GM23338 (cell line): ENCODE data around the gene DNLZ. TPM values are rescaled to one million over a fixed set of nuclear protein-coding genes. Genes with fewer than 3 reads are reported as not detected.

Source experiments
- ATAC-seq: fragments of 200-7000 bp; cut with Tn5 transposase; 3 replicates; pipeline ENCODE4 v1.9.1; 2020
- DNase-seq: peaks from one replicate; pipeline ENCODE4 v3.0.0-alpha.2; 2015; ENCODE audit warnings: low spot score
- H2AFZ ChIP-seq: fragments of 200-600 bp; sonication (generic); 2 replicates; pipeline ENCODE4 v1.8.0; 2016; ENCODE audit warnings: antibody characterized with exemption, mild to moderate bottlenecking, moderate library complexity
- H3F3A ChIP-seq: fragments of 200-600 bp; sonication (generic); replicated peaks from 2 replicates; pipeline ENCODE4 v1.8.0; 2017; ENCODE audit warnings: antibody characterized with exemption, mixed run types, low read depth
- H3K27ac ChIP-seq: fragments of 200-600 bp; sonication (generic); 2 replicates; pipeline ENCODE4 v1.6.1; 2016; ENCODE audit warnings: low read depth
- H3K27me3 ChIP-seq: fragments of 200-600 bp; sonication (generic); 2 replicates; pipeline ENCODE4 v1.8.0; 2016; ENCODE audit warnings: mild to moderate bottlenecking, mixed run types, moderate library complexity; ENCODE audit not compliant: insufficient read depth
- H3K36me3 ChIP-seq: fragments of 200-600 bp; sonication (generic); 2 replicates; pipeline ENCODE4 v1.8.0; 2016; ENCODE audit warnings: mild to moderate bottlenecking; ENCODE audit not compliant: insufficient read depth
- H3K4me1 ChIP-seq: fragments of 200-600 bp; sonication (generic); 2 replicates; pipeline ENCODE4 v1.8.0; 2016; ENCODE audit warnings: mild to moderate bottlenecking, moderate library complexity; ENCODE audit not compliant: insufficient read depth
- H3K4me2 ChIP-seq: fragments of 200-600 bp; sonication (generic); 2 replicates; pipeline ENCODE4 v1.7.1; 2017; ENCODE audit warnings: mixed run types
- H3K4me3 ChIP-seq: fragments of 200-600 bp; sonication (generic); 2 replicates; pipeline ENCODE4 v1.6.1; 2016; ENCODE audit warnings: mixed run types
- H3K79me2 ChIP-seq: fragments of 200-600 bp; sonication (generic); replicated peaks from 2 replicates; pipeline ENCODE4 v1.8.0; 2017; ENCODE audit warnings: mild to moderate bottlenecking; ENCODE audit not compliant: insufficient read depth
- H3K9me2 ChIP-seq: fragments of 200-600 bp; sonication (generic); 2 replicates; pipeline ENCODE4 v1.8.0; 2017; ENCODE audit not compliant: insufficient read depth
- H4K20me1 ChIP-seq: fragments of 200-600 bp; sonication (generic); replicated peaks from 2 replicates; pipeline ENCODE4 v1.8.0; 2017; ENCODE audit warnings: mild to moderate bottlenecking; ENCODE audit not compliant: insufficient read depth
- H3K27ac Mint-ChIP-seq: 2 replicates; pipeline ENCODE4 v1.8.0; 2020; ENCODE audit warnings: inconsistent platforms, mild to moderate bottlenecking, moderate library complexity, mixed read lengths
- H3K27me3 Mint-ChIP-seq: 3 replicates; pipeline ENCODE4 v1.8.0; 2022; ENCODE audit warnings: low read depth, mild to moderate bottlenecking, moderate library complexity, mixed read lengths, inconsistent platforms; ENCODE audit not compliant: insufficient read depth, poor library complexity
- H3K36me3 Mint-ChIP-seq: 3 replicates; pipeline ENCODE4 v1.8.0; 2021; ENCODE audit warnings: low read depth, mild to moderate bottlenecking, inconsistent platforms, moderate library complexity, mixed read lengths
- H3K4me1 Mint-ChIP-seq: 3 replicates; pipeline ENCODE4 v1.8.0; 2020; ENCODE audit warnings: mild to moderate bottlenecking, inconsistent platforms, mixed read lengths
- H3K4me3 Mint-ChIP-seq: 3 replicates; pipeline ENCODE4 v1.8.0; 2021; ENCODE audit warnings: moderate library complexity, mild to moderate bottlenecking, inconsistent platforms, mixed read lengths
- H3K9me3 Mint-ChIP-seq: 3 replicates; pipeline ENCODE4 v1.8.0; 2020; ENCODE audit warnings: moderate library complexity, mild to moderate bottlenecking, inconsistent platforms, mixed read lengths
- CREB1 ChIP-seq: fragments of 250-450 bp; sonication (Bioruptor Pico); IDR thresholded peaks from 2 replicates; pipeline ENCODE4 v1.5.0; 2020; ENCODE audit warnings: low read depth, mild to moderate bottlenecking, moderate library complexity
- CTCF ChIP-seq, 2 experiments: fragments of 200-600 bp in 1 of 2; sonication (generic) in 1 of 2; conservative IDR thresholded peaks; 2 replicates each; pipeline versions ENCODE4 v1.5.1 to v1.6.1; 2016 to 2017; ENCODE audit warnings: antibody characterized with exemption in 2 of 2, low read depth in 2 of 2, mild to moderate bottlenecking in 2 of 2, moderate library complexity in 1 of 2
- ETS1 ChIP-seq: IDR thresholded peaks from 2 replicates; pipeline ENCODE4 v1.6.1; 2016; ENCODE audit warnings: antibody characterized with exemption
- EZH2phosphoT487 ChIP-seq: fragments of 200-600 bp; sonication (generic); IDR thresholded peaks from one replicate; pipeline ENCODE4 v1.8.1; 2018; ENCODE audit warnings: antibody characterized with exemption; ENCODE audit not compliant: unreplicated experiment
- NANOG ChIP-seq: IDR thresholded peaks from 2 replicates; pipeline ENCODE4 v1.6.1; 2016; ENCODE audit warnings: antibody characterized with exemption, borderline replicate concordance
- POLR2AphosphoS5 ChIP-seq: IDR thresholded peaks from 2 replicates; pipeline ENCODE4 v1.6.1; 2016; ENCODE audit warnings: antibody characterized with exemption, low read depth
- REST ChIP-seq: IDR thresholded peaks from one replicate; pipeline ENCODE4 v1.6.1; 2018; ENCODE audit warnings: antibody characterized with exemption; ENCODE audit not compliant: unreplicated experiment
- ZNF462 ChIP-seq: fragments of 250-450 bp; sonication (Bioruptor Pico); IDR thresholded peaks from 2 replicates; pipeline ENCODE4 v1.5.0; 2020; ENCODE audit warnings: mild to moderate bottlenecking, moderate library complexity
- polyA plus RNA-seq: library from polyadenylated mRNA; unstranded; fragments of >200 nt; fragmentation: Nextera tagmentation; extraction: Ambion mirVana; gene quantifications from 2 replicates; pipeline ENCODE4 v1.2.1, GENCODE V29; 2016
- total RNA-seq: library from RNA; depleted of rRNA; stranded (reverse); fragments of >200 nt; shearing (Covaris generic); gene quantifications from 2 replicates; pipeline ENCODE4 v1.2.3, GENCODE V29; 2014

Gene DNLZ
- total and polyA plus RNA-seq, 2 experiments from 2014 or later = 33.4 to 53.9 TPM

- TF ChIP-seq ETS1 = no peak
- H3K27me3 Mint-ChIP-seq = peaks cover 9% of the 10 kb centered on the region
- Histone ChIP-seq H4K20me1 (no peaks in the 10 kb centered on the region; the same call in 1 of the 2 replicates), H2AFZ (no peak overlapping the region), H3K4me2 (no peak overlapping the region), H3K79me2 (no peaks in the 10 kb centered on the region), H3K4me1 (no peaks in the 10 kb centered on the region; the same call in 1 of the 2 replicates), H3K4me3 (no peak overlapping the region), H3K36me3 (no peaks in the 10 kb centered on the region), H3F3A (peaks cover 2% of the 10 kb centered on the region; the same call in 1 of the 2 replicates), H3K27me3 (no peaks in the 10 kb centered on the region), H3K27ac (no peak overlapping the region), H3K9me2 (no peaks in the 10 kb centered on the region)
- no peaks in the 10 kb centered on the region for H3K36me3 Mint-ChIP-seq
- no peak overlapping the region for H3K4me3 Mint-ChIP-seq
- no peaks in the 10 kb centered on the region; the same call in 1 of the 3 replicates for H3K4me1 Mint-ChIP-seq
- H3K27ac Mint-ChIP-seq = no peak overlapping the region
- ATAC-seq (no peak), DNase-seq (no peak)
- H3K9me3 Mint-ChIP-seq = no peaks in the 10 kb centered on the region
These were observed 26.7 kb downstream of the DNLZ start for GRCh38 chr9:136336881-136337280.

GRCh38 chr9:136336156-136336870 is 27.2 kb downstream of the DNLZ start:
- no peaks in the 10 kb centered on the region for H3K36me3 Mint-ChIP-seq
- H3K27me3 ChIP-seq = no peaks in the 10 kb centered on the region
- no peak overlapping the region for H2AFZ ChIP-seq
- H3K27ac Mint-ChIP-seq = no peak overlapping the region
- no peak overlapping the region for H3K4me3 Mint-ChIP-seq
- no peaks in the 10 kb centered on the region for H3K9me3 Mint-ChIP-seq
- no peak overlapping the region for H3K4me3 ChIP-seq
- no peaks in the 10 kb centered on the region for H3K9me2 ChIP-seq
- H3K79me2 ChIP-seq = no peaks in the 10 kb centered on the region
- H3K27ac ChIP-seq = no peak overlapping the region
- H4K20me1 ChIP-seq = no peaks in the 10 kb centered on the region
- no peaks in the 10 kb centered on the region; the same call in 1 of the 3 replicates for H3K4me1 Mint-ChIP-seq
- DNase-seq = no peak
- H3K27me3 Mint-ChIP-seq = peaks cover 6% of the 10 kb centered on the region
- H3K4me1 ChIP-seq = no peaks in the 10 kb centered on the region
- H3K4me2 ChIP-seq = no peak overlapping the region
- no peaks in the 10 kb centered on the region; the same call in 1 of the 2 replicates for H3F3A ChIP-seq
- no peaks in the 10 kb centered on the region for H3K36me3 ChIP-seq
- no peak for ATAC-seq
- no peak for TF ChIP-seq NANOG
- TF ChIP-seq EZH2phosphoT487 = no peak
- TF ChIP-seq REST = no peak
- no peak for TF ChIP-seq CTCF (conservative IDR thresholded peaks at IDR 0.05; ENCODE audit: low read depth in 2 of 2)
- TF ChIP-seq POLR2AphosphoS5 = no peak
- no peak for TF ChIP-seq CREB1 (CRISPR knock-in tag)
- no peak for TF ChIP-seq ZNF462
